Esophagus muscularis mucosa (tissue), 4 donors: Measurements from ENCODE around the gene PTPRN2. TPM values are rescaled to one million over a fixed set of nuclear protein-coding genes. Genes with fewer than 3 reads are reported as not detected.

Experiments
- DNase-seq: peaks from one replicate; pipeline ENCODE4 v3.0.0-alpha.2; 2017; ENCODE audit errors: extremely low spot score
- H3K27ac ChIP-seq, 4 donors: fragments of 200-600 bp; sonication (generic); replicated peaks in 1 of 4; 1 replicate in 3 of 4; 2 replicates in 1 of 4; pipeline ENCODE4 v1.5.1; 2016 to 2019; ENCODE audit warnings: mild to moderate bottlenecking in 1 of 4
- H3K27me3 ChIP-seq, 4 donors: fragments of 200-600 bp; sonication (generic); one replicate each; pipeline versions ENCODE4 v1.5.1 to v1.6.0; 2016 to 2019
- H3K36me3 ChIP-seq, 4 donors: fragments of 200-600 bp; sonication (generic); one replicate each; pipeline ENCODE4 v1.5.1; 2016 to 2019
- H3K4me1 ChIP-seq, 4 donors: fragments of 200-600 bp; sonication (generic); one replicate each; pipeline ENCODE4 v1.5.1; 2016 to 2019
- H3K4me3 ChIP-seq, 4 donors: fragments of 200-600 bp; sonication (generic); 1 replicate in 2 of 4; 2 replicates in 2 of 4; pipeline ENCODE4 v1.5.1; 2016 to 2019; ENCODE audit warnings: mild to moderate bottlenecking in 4 of 4, moderate library complexity in 1 of 4
- H3K9me3 ChIP-seq, 4 donors: fragments of 200-600 bp; sonication (generic); 1 replicate in 3 of 4; 2 replicates in 1 of 4; pipeline ENCODE4 v1.5.1; 2016 to 2019
- EP300 ChIP-seq: sonication (generic); formaldehyde crosslinking; IDR thresholded peaks from one replicate; pipeline ENCODE4 v1.6.1; 2017; ENCODE audit warnings: antibody characterized with exemption
- POLR2A ChIP-seq: fragments of 450-650 bp; IDR thresholded peaks from one replicate; pipeline ENCODE4 v1.6.1; 2017; ENCODE audit warnings: antibody characterized with exemption, moderate library complexity, mild to moderate bottlenecking, low read depth
- POLR2AphosphoS5 ChIP-seq, 2 donors: sonication (generic); formaldehyde crosslinking; IDR thresholded peaks; one replicate each; pipeline ENCODE4 v1.6.1; 2017; ENCODE audit warnings: antibody characterized with exemption in 2 of 2
- WGBS: methylation state at CpG from one replicate; pipeline ENCODE4 v1.1.5; 2018; 5-methylcytosine and 5-hydroxymethylcytosine counted together
- intact Hi-C: fragments of 100-400 bp; cut with DNase I; formaldehyde crosslinking; loops from one replicate; pipeline ENCODE4 v1.15.1; 2023
- total RNA-seq, 4 donors: library from RNA; depleted of rRNA; stranded (reverse); fragments of >200 nt; gene quantifications; one replicate each; pipeline versions ENCODE4 v1.1.0 to v1.2.1, GENCODE V29; 2016
- TF ChIP-seq, protein P1 (sequence below), 3 experiments: fragments of 200-600 bp in 2 of 3; fragments of 450-650 bp in 1 of 3; sonication (generic) in 2 of 3; IDR thresholded peaks; one replicate each; pipeline ENCODE4 v1.5.1; 2017 to 2019; ENCODE audit warnings: antibody characterized with exemption in 3 of 3, mild to moderate bottlenecking in 2 of 3, moderate library complexity in 1 of 3

The PTPRN2 gene
- total RNA-seq, 4 donors from 2014 or later: 2.1 to 3.1 (median 3.1) TPM

DNA sequence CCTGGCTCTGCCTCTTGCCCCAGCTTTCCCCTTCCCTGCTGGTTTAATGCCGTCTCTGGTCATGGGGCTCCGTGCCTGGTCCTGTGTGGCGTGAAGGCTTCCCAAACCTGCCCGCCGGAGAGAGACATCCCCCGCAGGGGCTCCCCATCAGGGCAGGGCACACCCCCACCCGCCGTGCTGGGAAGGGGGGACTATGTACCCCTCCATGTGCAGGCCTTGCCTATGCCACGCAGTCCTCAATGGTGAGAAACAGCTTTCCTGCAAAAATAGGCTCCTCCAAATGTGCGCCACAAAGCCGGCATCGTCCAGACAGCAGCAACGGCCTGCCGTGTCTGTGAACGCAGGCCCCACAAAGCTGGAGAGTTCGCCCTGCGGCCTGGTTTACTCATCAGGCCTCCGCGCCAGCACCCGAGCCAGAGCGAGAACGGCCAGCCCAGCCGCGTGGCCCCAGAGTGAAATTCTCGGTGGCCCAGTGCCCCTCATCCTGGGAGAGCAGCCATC, 937.4 kb downstream of the PTPRN2 start:
- no peak overlapping the region for H3K27ac ChIP-seq
- no peak for DNase-seq
- H3K4me3 ChIP-seq: no peak overlapping the region
- TF ChIP-seq EP300 (no peak), POLR2A (no peak), POLR2AphosphoS5 (IDR thresholded peaks at IDR 0.05) (no peak)
- TF ChIP-seq, protein P1, sequence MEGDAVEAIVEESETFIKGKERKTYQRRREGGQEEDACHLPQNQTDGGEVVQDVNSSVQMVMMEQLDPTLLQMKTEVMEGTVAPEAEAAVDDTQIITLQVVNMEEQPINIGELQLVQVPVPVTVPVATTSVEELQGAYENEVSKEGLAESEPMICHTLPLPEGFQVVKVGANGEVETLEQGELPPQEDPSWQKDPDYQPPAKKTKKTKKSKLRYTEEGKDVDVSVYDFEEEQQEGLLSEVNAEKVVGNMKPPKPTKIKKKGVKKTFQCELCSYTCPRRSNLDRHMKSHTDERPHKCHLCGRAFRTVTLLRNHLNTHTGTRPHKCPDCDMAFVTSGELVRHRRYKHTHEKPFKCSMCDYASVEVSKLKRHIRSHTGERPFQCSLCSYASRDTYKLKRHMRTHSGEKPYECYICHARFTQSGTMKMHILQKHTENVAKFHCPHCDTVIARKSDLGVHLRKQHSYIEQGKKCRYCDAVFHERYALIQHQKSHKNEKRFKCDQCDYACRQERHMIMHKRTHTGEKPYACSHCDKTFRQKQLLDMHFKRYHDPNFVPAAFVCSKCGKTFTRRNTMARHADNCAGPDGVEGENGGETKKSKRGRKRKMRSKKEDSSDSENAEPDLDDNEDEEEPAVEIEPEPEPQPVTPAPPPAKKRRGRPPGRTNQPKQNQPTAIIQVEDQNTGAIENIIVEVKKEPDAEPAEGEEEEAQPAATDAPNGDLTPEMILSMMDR (IDR thresholded peaks at IDR 0.05): no peak
- no peaks in the 10 kb centered on the region for H3K9me3 ChIP-seq
- no peaks in the 10 kb centered on the region for H3K27me3 ChIP-seq
- no peaks in the 10 kb centered on the region for H3K4me1 ChIP-seq
- H3K36me3 ChIP-seq: no peaks in the 10 kb centered on the region
- intact Hi-C loops: no loop called here
- 94% methylated on average over 21 of the region's 25 CpGs for WGBS

DNA sequence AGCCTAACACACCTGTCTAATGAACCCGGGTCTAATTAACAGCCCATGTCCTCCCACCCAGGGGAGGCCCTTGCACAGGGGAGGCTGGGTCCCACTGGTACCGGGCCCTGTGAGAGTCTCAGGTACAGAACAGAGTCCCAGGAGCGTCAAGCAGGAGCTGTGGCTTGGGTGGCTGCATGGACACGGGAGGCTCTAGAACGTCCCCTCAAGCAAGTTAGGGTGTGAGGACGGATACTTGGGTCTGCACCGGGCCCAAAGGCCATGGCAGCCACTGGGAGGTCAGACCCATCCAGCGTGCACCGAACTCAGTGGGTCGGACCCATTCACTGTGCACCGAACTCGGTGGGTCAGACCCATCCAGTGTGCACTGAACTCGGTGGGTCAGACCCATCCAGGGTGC, 941.1 kb downstream of the PTPRN2 start:
- H3K4me1 ChIP-seq: no peaks in the 10 kb centered on the region
- intact Hi-C loops: no loop called here
- H3K27ac ChIP-seq: no peak overlapping the region
- H3K9me3 ChIP-seq: peaks cover 0 to under 1% (median 0%) of the 10 kb centered on the region in 4 donors
- DNase-seq: no peak
- H3K27me3 ChIP-seq: peaks cover 0 to 6% (median 0%) of the 10 kb centered on the region in 4 donors
- no peaks in the 10 kb centered on the region for H3K36me3 ChIP-seq
- H3K4me3 ChIP-seq: no peak overlapping the region
- WGBS: 96% methylated on average over 13 of the region's 13 CpGs
- TF ChIP-seq POLR2A (no peak), POLR2AphosphoS5 (IDR thresholded peaks at IDR 0.05) (no peak), EP300 (no peak)
- TF ChIP-seq, protein P1 (IDR thresholded peaks at IDR 0.05): no peak

DNA sequence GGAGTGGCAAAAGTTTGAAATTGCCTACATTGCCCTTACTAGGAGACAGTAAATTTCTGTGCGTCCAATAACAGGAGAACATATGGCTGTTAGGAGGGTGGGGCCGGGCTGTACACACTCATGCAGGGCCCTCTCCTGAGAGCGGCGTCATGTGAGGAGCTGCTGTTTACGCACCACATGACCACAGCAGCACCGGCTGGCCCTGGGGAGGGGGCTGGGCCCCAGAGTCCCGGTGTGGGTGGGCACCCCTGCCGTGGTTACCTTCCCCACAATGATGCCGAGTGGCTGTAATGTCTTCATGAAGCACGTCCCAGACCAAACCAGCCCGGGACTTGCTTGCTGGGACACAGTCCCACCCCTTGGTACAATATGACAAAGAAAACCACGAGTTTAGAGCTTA, 942.1 kb downstream of the PTPRN2 start:
- intact Hi-C loops: no loop called here
- 93% methylated on average over 7 of the region's 12 CpGs for WGBS
- DNase-seq: no peak
- peaks cover 0 to 6% (median 0%) of the 10 kb centered on the region in 4 donors for H3K27me3 ChIP-seq
- H3K4me3 ChIP-seq: no peak overlapping the region
- no peaks in the 10 kb centered on the region for H3K36me3 ChIP-seq
- H3K4me1 ChIP-seq: no peaks in the 10 kb centered on the region
- peaks cover 0 to 10% (median 7%) of the 10 kb centered on the region in 4 donors for H3K9me3 ChIP-seq
- H3K27ac ChIP-seq: no peak overlapping the region
- no peak for TF ChIP-seq EP300
- no peak for TF ChIP-seq POLR2A
- no peak for TF ChIP-seq POLR2AphosphoS5 (IDR thresholded peaks at IDR 0.05)
- TF ChIP-seq, protein P1 (IDR thresholded peaks at IDR 0.05): no peak

DNA sequence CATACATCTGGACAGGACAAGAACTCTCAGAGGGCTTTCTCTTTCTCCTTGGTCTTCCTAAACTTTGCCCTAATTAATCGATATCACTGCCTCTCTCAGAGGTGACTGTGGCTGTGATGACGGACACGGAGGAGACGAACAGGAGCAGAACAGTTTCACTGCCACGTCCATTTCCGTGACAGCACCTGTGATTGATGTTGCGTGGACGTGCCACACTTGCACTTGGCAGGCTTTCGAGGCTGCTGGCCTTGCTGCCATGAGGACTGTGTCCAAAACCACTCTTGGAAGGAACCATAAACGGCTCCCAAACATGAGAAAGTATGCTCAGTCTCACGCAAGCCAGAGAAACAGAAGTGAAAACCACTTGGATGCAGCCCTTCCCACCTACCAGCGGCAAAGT, 942.7 kb downstream of the PTPRN2 start:
- peaks cover 0 to 6% (median 0%) of the 10 kb centered on the region in 4 donors for H3K27me3 ChIP-seq
- H3K36me3 ChIP-seq: no peaks in the 10 kb centered on the region
- H3K4me1 ChIP-seq: no peaks in the 10 kb centered on the region
- intact Hi-C loops: no loop called here
- DNase-seq: no peak
- no peak overlapping the region for H3K4me3 ChIP-seq
- TF ChIP-seq EP300 (no peak), POLR2AphosphoS5 (IDR thresholded peaks at IDR 0.05) (no peak), POLR2A (no peak)
- TF ChIP-seq, protein P1 (IDR thresholded peaks at IDR 0.05): no peak
- peaks cover 0 to 16% (median 13%) of the 10 kb centered on the region in 4 donors for H3K9me3 ChIP-seq
- 72% methylated on average over 11 of the region's 12 CpGs for WGBS
- H3K27ac ChIP-seq: no peak overlapping the region

DNA sequence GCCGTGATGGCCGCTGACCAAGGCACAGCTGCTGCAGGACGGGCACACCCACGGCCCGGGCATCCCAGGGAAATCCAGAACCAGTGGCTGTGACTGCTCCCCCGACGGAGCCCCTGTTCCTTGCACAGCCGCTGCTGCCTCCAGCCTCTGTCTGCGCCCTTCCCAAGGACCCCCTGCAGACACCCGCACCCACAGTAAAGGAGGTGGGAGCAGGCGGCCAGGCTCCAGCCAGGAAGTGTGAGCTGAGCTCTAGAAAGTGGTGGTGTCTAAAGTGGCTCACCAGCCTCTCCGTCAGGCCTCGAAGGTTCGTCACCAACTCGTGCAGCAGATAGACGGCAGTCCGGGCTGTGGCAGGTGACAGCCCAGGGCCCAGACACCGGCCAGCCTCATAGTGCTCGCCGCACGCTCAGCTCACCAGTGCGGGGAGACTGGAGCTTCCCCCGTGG, 944.1 kb downstream of the PTPRN2 start:
- Histone ChIP-seq H3K27ac (no peak overlapping the region), H3K9me3 (peaks cover 0 to 25% (median 14%) of the 10 kb centered on the region in 4 donors), H3K27me3 (peaks cover 0 to 6% (median 0%) of the 10 kb centered on the region in 4 donors), H3K36me3 (no peaks in the 10 kb centered on the region), H3K4me1 (no peaks in the 10 kb centered on the region), H3K4me3 (no peak overlapping the region)
- TF ChIP-seq, protein P1 (IDR thresholded peaks at IDR 0.05): no peak
- TF ChIP-seq POLR2A (no peak), POLR2AphosphoS5 (IDR thresholded peaks at IDR 0.05) (no peak), EP300 (no peak)
- WGBS: 94% methylated on average over 6 of the region's 23 CpGs
- intact Hi-C loops: no loop called here
- no peak for DNase-seq
